A549 (cell line): ENCODE results near the gene PALM3. TPM values are rescaled to one million over a fixed set of nuclear protein-coding genes. Genes with fewer than 3 reads are reported as not detected.

Experiments
- ATAC-seq, 2 experiments: fragments of 200-7000 bp in 1 of 2; fragments of >200 bp in 1 of 2; cut with Nextera tagmentation in 1 of 2; cut with Tn5 transposase in 1 of 2; 3 replicates each; pipeline versions ENCODE4 v1.8.0 to v1.9.1; 2018 to 2020; ENCODE audit warnings: mild to moderate bottlenecking in 1 of 2, moderate library complexity in 1 of 2
- CTCF ChIA-PET: fragments of 300-600 bp; sonication (Branson Sonifier 250); formaldehyde crosslinking; extraction: SDS; loops from one replicate; lab custom pipeline; 2021; ENCODE audit warnings: antibody characterized with exemption, inconsistent platforms; lab: Yijun Ruan, JAX
- POLR2A ChIA-PET: fragments of 350-600 bp; formaldehyde crosslinking; extraction: SDS; loops from one replicate; lab custom pipeline; 2021; ENCODE audit warnings: antibody characterized with exemption, inconsistent platforms; lab: Yijun Ruan, JAX
- DNase-seq, 2 experiments: peaks; one replicate each; pipeline versions ENCODE4 v3.0.0 to v3.0.0-alpha.2; 2011 to 2016; ENCODE audit warnings: low read depth in 1 of 2, low spot score in 1 of 2
- FAIRE-seq: peaks from 2 replicates; lab custom pipeline; 2011; peaks lifted over from hg19 to GRCh38; lab: Jason Lieb, UNC
- H3K27ac ChIP-seq, 2 experiments: fragments of >200 bp; sonication (Bioruptor Twin); formaldehyde crosslinking; 3 replicates each; pipeline ENCODE4 v1.5.1; 2016 to 2017
- H3K4me1 ChIP-seq: fragments of >200 bp; sonication (Bioruptor Twin); formaldehyde crosslinking; 3 replicates; pipeline ENCODE4 v1.6.1; 2016
- H3K4me2 ChIP-seq: fragments of >200 bp; sonication (Bioruptor Twin); formaldehyde crosslinking; 3 replicates; pipeline ENCODE4 v1.6.1; 2016
- H3K4me3 ChIP-seq: fragments of >200 bp; sonication (Bioruptor Twin); formaldehyde crosslinking; 3 replicates; pipeline ENCODE4 v1.5.1; 2016
- H3K9me3 ChIP-seq: fragments of >200 bp; sonication (Bioruptor Twin); formaldehyde crosslinking; 3 replicates; pipeline ENCODE4 v1.6.1; 2016
- BHLHE40 ChIP-seq: IDR thresholded peaks from 2 replicates; pipeline ENCODE4 v1.6.1; 2012; ENCODE audit warnings: low read depth, low read length, inconsistent platforms
- CEBPB ChIP-seq, 2 experiments: fragments of >200 bp in 1 of 2; sonication (Bioruptor Twin) in 1 of 2; formaldehyde crosslinking in 1 of 2; IDR thresholded peaks; 2 replicates each; pipeline ENCODE4 v1.6.1; 2012 to 2016
- EHF ChIP-seq: fragments of 250-450 bp; sonication (Bioruptor Pico); IDR thresholded peaks from 2 replicates; pipeline ENCODE4 v1.5.0; 2020; ENCODE audit warnings: mild to moderate bottlenecking
- EHMT2 ChIP-seq: fragments of 200-600 bp; sonication (generic); IDR thresholded peaks from 2 replicates; pipeline ENCODE4 v1.6.1; 2016; ENCODE audit warnings: antibody characterized with exemption, low read depth, mild to moderate bottlenecking, moderate library complexity
- ESRRA ChIP-seq: fragments of 150-350 bp; IDR thresholded peaks from 2 replicates; pipeline ENCODE4 v1.6.1; 2014; ENCODE audit warnings: mild to moderate bottlenecking, low read length, borderline replicate concordance
- FOSB ChIP-seq: fragments of 250-450 bp; sonication (Bioruptor Pico); IDR thresholded peaks from 2 replicates; pipeline ENCODE4 v1.5.0; 2020; ENCODE audit warnings: mild to moderate bottlenecking, moderate library complexity
- HES2 ChIP-seq: fragments of >200 bp; sonication (Bioruptor Twin); formaldehyde crosslinking; IDR thresholded peaks from 2 replicates; pipeline ENCODE4 v1.6.1; 2016
- HEYL ChIP-seq: fragments of 250-450 bp; sonication (Bioruptor Pico); IDR thresholded peaks from 2 replicates; pipeline ENCODE4 v1.8.0; 2021; ENCODE audit warnings: mild to moderate bottlenecking, moderate library complexity
- HOXA7 ChIP-seq: fragments of 250-450 bp; sonication (Bioruptor Pico); IDR thresholded peaks from 2 replicates; pipeline ENCODE4 v1.5.0; 2020; ENCODE audit warnings: mild to moderate bottlenecking, moderate library complexity
- HOXB5 ChIP-seq: fragments of 250-450 bp; sonication (Bioruptor Pico); IDR thresholded peaks from 2 replicates; pipeline ENCODE4 v1.5.0; 2020; ENCODE audit warnings: mild to moderate bottlenecking, moderate library complexity
- KDM1A ChIP-seq: fragments of 200-600 bp; sonication (generic); IDR thresholded peaks from 2 replicates; pipeline ENCODE4 v1.6.1; 2016; ENCODE audit warnings: low read depth, mild to moderate bottlenecking
- KDM5A ChIP-seq: fragments of 200-600 bp; sonication (generic); IDR thresholded peaks from 2 replicates; pipeline ENCODE4 v1.6.1; 2016; ENCODE audit warnings: antibody characterized with exemption, mild to moderate bottlenecking
- MAFK ChIP-seq: fragments of 450-650 bp; IDR thresholded peaks from 2 replicates; pipeline ENCODE4 v1.6.1; 2014; ENCODE audit not compliant: partially characterized antibody
- POLR2A ChIP-seq: IDR thresholded peaks from 2 replicates; pipeline ENCODE4 v1.6.1; 2012; ENCODE audit warnings: mild to moderate bottlenecking, low read length
- POLR2AphosphoS2 ChIP-seq: conservative IDR thresholded peaks from 2 replicates; pipeline ENCODE4 v1.6.1; 2012; ENCODE audit warnings: low read length, improper control_type of control experiment, inconsistent platforms
- REST ChIP-seq: fragments of 200-600 bp; sonication (generic); IDR thresholded peaks from 2 replicates; pipeline ENCODE4 v1.6.1; 2016; ENCODE audit warnings: antibody characterized with exemption, mild to moderate bottlenecking, moderate library complexity
- WGBS: methylation state at CpG from one replicate; pipeline ENCODE4 v1.1.6; 2017; ENCODE audit errors: missing lambda C conversion rate; 5-methylcytosine and 5-hydroxymethylcytosine counted together
- polyA plus RNA-seq, 4 experiments: library from polyadenylated mRNA; depleted of rRNA in 3 of 4; stranded (reverse); fragments of >200 nt; fragmentation: RNase III in 1 of 4; extraction: RNeasy Plus Mini Kit Qiagen cat#74134 plus additional on column Dnase treatment in 1 of 4; gene quantifications; 2 replicates in 3 of 4; 3 replicates in 1 of 4; pipeline ENCODE4 v1.2.3, GENCODE V29; 2011 to 2017

Gene PALM3
- polyA plus RNA-seq, 2 of the 4 experiments (the other 2 are of a cell fraction) = 0.96 to 12.1 TPM

GRCh38 chr19:14058182-14059092 lies 3.4 kb downstream of the PALM3 start (continued):
- TF ChIP-seq CEBPB (IDR thresholded peaks at IDR 0.05) = no peak
- no peak for TF ChIP-seq HOXB5 (CRISPR knock-in tag)

- CTCF ChIA-PET = interaction anchor here (0.6 to 8.8 kb wide), 12 partner anchors 8 to 172 kb away, joined by 3 to 93 read pairs (median 5); partner anchors contain the start of genes ASF1B, IL27RA and MISP3
- 0 out of 6 replicates have a peak, but pooled peaks of 1 of the 2 experiments have one; percentile 8 for ATAC-seq
- H3K27ac ChIP-seq = peak overlapping the region; percentile 45 to 87; a peak in 4 of 6 replicates
- no peak for DNase-seq
- peaks cover 17% of the 10 kb centered on the region for H3K4me1 ChIP-seq
- WGBS = 72% methylated on average over 9 of the region's 19 CpGs
- no peaks in the 10 kb centered on the region for H3K9me3 ChIP-seq
- POLR2A ChIA-PET = interaction anchor here (0.8 to 1.5 kb wide), 2 partner anchors 15 to 25 kb away, joined by 3 to 4 read pairs; partner anchors contain the start of genes IL27RA and MISP3
- TF ChIP-seq CEBPB (IDR thresholded peaks at IDR 0.05) (peak; percentile 30 to 80; a peak in 3 of 4 replicates), EHF (CRISPR knock-in tag) (no peak)
- peak overlapping the region; percentile 56 for H3K4me3 ChIP-seq
- peak overlapping the region; percentile 95 for H3K4me2 ChIP-seq
- FAIRE-seq = no peak
These were observed 5.0 kb downstream of the PALM3 start for GRCh38 chr19:14056741-14057356.

- Histone ChIP-seq H3K4me1 (peaks cover 10% of the 10 kb centered on the region), H3K9me3 (no peaks in the 10 kb centered on the region), H3K4me3 (no peak overlapping the region), H3K4me2 (no peak overlapping the region)
- DNase-seq (no peak), FAIRE-seq (no peak)
- CTCF ChIA-PET = interaction anchor here (1.0 to 8.8 kb wide), 5 partner anchors 11 to 97 kb away, joined by 3 to 93 read pairs (median 5); partner anchors contain the start of gene MISP3
- no peak for TF ChIP-seq REST
- TF ChIP-seq FOSB (CRISPR knock-in tag) = no peak
- no peak for TF ChIP-seq ESRRA
- TF ChIP-seq KDM1A = peak; percentile 47; the same call in 1 of the 2 replicates
- TF ChIP-seq, all 56 proteins: peak for 1
- no peak for ATAC-seq
- no peak overlapping the region for H3K27ac ChIP-seq
- POLR2A ChIA-PET = interaction anchor here (1.5 kb wide), 1 partner anchor 16 kb away, joined by 4 read pairs; the partner anchor contains the start of gene MISP3
- 93% methylated on average over 7 of the region's 10 CpGs for WGBS
These were observed 5.7 kb downstream of the PALM3 start for GRCh38 chr19:14056069-14056666.

GRCh38 chr19:14055396-14055795 lies 6.5 kb downstream of the PALM3 start:
- Histone ChIP-seq H3K4me2 (no peak overlapping the region), H3K9me3 (no peaks in the 10 kb centered on the region), H3K4me3 (no peak overlapping the region), H3K27ac (no peak overlapping the region), H3K4me1 (peaks cover 10% of the 10 kb centered on the region)
- ATAC-seq = no peak
- POLR2A ChIA-PET = no interaction called here
- 81% methylated on average over 3 of the region's 3 CpGs for WGBS
- FAIRE-seq = no peak
- TF ChIP-seq EHMT2 (no peak), HEYL (no peak), KDM5A (no peak), EHF (CRISPR knock-in tag) (no peak), POLR2AphosphoS2 (no peak), HOXA7 (no peak), HES2 (no peak), BHLHE40 (no peak), MAFK (no peak), POLR2A (no peak)
- CTCF ChIA-PET = interaction anchor here (1.5 to 8.8 kb wide), 3 partner anchors 10 to 16 kb away, joined by 5 to 93 read pairs (median 5); partner anchors contain the start of gene MISP3
- DNase-seq = no peak
